ENCODE data around the gene F2RL1. TPM values are rescaled to one million over a fixed set of nuclear protein-coding genes. Genes with fewer than 3 reads are reported as not detected.

The F2RL1 gene, protein sequence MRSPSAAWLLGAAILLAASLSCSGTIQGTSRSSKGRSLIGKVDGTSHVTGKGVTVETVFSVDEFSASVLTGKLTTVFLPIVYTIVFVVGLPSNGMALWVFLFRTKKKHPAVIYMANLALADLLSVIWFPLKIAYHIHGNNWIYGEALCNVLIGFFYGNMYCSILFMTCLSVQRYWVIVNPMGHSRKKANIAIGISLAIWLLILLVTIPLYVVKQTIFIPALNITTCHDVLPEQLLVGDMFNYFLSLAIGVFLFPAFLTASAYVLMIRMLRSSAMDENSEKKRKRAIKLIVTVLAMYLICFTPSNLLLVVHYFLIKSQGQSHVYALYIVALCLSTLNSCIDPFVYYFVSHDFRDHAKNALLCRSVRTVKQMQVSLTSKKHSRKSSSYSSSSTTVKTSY
- 25.9 TPM for total RNA-seq

DNA sequence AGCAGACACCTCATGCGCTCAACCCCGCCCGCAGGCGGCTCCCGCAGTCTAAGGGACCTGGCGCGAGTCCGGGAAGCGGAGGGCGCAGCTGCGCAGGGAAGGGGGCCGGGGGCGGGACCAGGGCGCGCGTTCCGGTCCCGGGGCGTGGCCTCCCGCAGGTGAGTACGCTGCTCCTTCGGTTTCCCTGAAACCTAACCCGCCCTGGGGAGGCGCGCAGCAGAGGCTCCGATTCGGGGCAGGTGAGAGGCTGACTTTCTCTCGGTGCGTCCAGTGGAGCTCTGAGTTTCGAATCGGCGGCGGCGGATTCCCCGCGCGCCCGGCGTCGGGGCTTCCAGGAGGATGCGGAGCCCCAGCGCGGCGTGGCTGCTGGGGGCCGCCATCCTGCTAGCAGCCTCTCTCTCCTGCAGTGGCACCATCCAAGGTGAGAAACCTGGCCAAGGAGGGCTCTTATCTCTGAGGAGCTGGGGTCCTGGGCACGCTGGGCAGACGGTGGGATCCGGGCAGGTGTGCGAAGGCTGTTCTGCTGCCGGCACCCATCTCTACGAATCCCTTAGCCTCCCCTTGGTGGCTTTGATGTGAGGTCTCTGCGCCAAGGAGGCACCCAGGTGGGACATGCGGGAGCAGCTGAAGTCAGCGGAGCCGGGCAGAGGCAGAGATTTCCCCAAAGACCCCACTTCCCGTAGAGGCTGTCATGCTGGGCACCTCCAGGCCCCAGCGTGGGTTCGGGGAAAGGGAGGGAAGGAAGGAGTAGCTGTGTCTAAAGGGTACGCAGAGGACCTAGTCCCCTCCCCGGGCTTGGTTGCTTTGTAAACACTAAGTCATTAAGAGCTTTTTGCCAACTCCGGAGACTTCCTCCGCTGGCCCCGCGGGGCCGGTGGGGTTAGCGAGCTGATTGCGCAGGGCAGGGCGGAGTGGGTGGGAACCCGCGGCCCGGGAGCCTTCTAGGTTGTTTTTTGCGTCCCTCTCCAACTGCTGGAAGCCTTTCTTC is at the start of gene F2RL1:
TSS of gene F2RL1 (plus strand) at position 187 of the 988 bp plus-strand sequence. CDS start at position 340, 153 bp downstream.

DNA sequence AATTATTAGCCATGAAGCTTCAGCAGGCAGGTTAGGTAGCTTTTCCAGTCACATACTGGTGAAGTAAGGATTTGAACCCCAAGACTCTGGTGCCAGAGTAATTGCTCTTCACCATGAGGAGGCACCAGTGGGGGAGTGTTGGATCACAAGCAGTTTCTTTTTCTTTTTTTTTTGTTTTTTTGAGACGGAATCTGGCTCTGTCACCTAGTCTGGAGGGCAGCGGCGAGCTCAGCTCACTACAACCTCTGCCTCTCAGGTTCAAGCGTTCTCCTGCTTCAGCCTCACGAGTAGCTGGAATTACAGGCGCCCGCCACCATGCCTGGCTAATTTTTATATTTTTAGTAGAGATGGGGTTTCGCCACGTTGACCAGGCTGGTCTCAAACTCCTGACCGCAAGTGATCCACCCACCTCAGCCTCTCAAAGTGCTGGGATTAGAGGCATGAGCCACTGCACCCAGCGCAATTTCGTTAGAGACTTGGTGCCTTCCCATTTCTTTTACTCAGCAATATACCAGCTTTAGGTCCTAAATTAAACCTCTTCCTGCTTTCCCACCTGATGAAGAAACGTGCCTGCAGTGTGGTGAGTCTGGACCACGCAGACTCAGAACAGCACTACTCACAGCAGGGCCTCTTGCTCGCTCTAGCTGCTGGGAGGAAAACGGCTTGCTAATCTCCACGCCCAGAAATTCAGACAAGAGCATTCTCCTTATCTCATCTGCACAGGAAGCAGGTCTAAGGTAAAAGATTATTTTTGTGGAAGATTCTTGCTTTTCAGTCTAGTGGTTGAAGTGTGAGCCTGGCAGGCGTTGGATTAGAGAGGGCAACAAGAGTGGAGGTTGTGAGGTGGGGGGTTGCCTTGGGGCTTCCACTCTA is 30.8 kb downstream of the F2RL1 start, which contains the start of gene S100Z:
TSS of gene S100Z (plus strand) at position 596 of the 873 bp plus-strand sequence. CDS start 25,346 bp downstream, outside the sequence.

Small RNA genes within 50 kb of the gene (small RNA-seq; reads per million reads assigned to genes)
- gene RN7SL208P (ENCODE audit: low replicate concordance), result not detected

Other genes with a start within 250 kb of the F2RL1 start
- gene F2RL2, start 195.6 kb upstream of the F2RL1 start, total RNA-seq, result 1.1 TPM
- 50.2 TPM for gene F2R, start 102.9 kb upstream of the F2RL1 start, total RNA-seq
- 0.41 TPM for gene S100Z, start 31.0 kb downstream of the F2RL1 start, total RNA-seq
- gene CRHBP, start 134.0 kb downstream of the F2RL1 start, total RNA-seq, result 33.6 TPM
- 29.7 TPM for gene AGGF1, start 211.4 kb downstream of the F2RL1 start, total RNA-seq